GM19240 (cell line): ENCODE results near the gene LLPH.
"Not testable (repeated sequence)": the region's sequence is repeated elsewhere in the genome, so short reads cannot be mapped to it uniquely, and the experiment has no call there.

Source experiments
- DNase-seq: peaks from one replicate; pipeline ENCODE4 v3.0.0; 2011; ENCODE audit warnings: low spot score; ENCODE audit not compliant: insufficient read length

LLPH gene

GRCh38 chr12:66130267-66131066 is at the start of gene LLPH:
Gene LLPH, minus strand, starts transcription at chr12:66130750. Its CDS starts 1,644 bp downstream, at chr12:66129106.
- peak; percentile 67 for DNase-seq

- no peak for DNase-seq
Observed at GRCh38 chr12:66176105-66176900, 45.8 kb upstream of the LLPH start.

- DNase-seq = not testable (repeated sequence)
Observed at GRCh38 chr12:66174391-66175325, 44.1 kb upstream of the LLPH start.

- no peak for DNase-seq
Observed at GRCh38 chr12:66170606-66171005, 40.1 kb upstream of the LLPH start.

DNA sequence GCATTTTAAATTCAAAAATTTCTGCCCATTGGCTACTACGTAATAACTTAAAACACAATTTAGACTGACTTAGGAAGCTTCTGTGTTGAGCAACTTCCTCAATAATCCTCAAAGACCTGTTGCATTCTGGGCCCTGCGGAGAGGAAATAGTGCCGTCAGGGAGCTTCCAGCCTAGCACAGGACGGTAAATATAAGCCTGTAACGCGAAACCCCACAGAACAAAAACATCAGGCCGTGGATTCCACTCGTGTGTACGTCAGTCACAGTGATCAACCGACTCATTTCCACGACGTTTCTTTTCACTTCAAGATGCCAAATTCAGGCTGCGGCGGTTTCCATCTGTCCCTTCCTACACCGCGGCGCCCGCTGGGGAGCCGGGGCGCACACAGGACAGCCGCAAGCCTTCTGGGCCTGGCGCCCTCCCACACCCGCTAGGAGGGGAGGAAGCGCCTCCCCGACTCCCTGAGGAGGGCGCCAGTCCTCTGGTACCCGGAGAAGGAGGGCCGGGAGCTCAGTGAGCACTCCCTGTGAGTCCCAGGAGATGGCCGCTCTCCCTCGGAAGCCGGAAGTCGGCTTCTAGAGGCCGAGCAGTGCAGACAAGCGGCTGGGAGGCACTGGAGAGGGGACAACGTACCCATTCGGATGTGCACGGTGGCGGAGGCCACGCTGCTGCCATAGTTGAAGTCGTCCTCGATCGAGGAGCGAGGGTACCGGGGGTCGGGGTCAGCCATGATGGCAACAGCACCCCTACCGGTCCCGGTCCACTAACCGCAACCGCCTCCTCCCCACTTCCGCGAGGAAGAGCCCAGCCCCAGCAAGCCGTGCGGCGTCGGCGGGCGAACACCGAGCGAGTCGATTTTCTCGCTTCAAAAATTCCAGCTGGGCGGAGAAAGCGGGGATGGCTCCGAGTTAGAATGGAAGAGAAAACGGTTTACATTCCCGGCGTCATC is 38.9 kb upstream of the LLPH start, which contains the start of gene TMBIM4:
Gene TMBIM4, minus strand, starts transcription at position 776 of the 950 bp plus-strand sequence. Its CDS starts 45 bp downstream, at position 731.
- DNase-seq = peak; percentile 75

DNA sequence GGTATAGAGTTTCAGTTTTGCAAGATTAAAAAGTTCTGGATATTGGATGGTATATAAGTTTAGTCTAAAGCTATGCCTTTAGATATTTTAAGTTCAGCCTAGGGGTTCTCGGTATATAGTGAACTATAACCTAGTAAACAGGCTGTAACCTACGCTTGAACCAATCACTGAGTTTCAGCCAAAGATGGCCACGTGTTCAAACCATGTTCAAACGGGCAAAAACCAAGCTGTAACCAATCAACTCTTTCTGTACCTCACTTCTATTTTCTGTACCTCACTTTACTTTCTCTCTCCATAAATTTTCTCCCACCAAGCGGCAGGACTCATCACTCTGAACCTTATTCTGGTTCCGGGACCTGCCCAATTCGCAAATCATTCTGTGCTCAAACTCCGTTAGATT is 37.9 kb upstream of the LLPH start:
- no peak for DNase-seq

GRCh38 chr12:66166561-66166960 is 36.0 kb upstream of the LLPH start:
- DNase-seq = no peak

- DNase-seq = no peak
Observed at GRCh38 chr12:66165141-66165540, 34.6 kb upstream of the LLPH start.

DNA sequence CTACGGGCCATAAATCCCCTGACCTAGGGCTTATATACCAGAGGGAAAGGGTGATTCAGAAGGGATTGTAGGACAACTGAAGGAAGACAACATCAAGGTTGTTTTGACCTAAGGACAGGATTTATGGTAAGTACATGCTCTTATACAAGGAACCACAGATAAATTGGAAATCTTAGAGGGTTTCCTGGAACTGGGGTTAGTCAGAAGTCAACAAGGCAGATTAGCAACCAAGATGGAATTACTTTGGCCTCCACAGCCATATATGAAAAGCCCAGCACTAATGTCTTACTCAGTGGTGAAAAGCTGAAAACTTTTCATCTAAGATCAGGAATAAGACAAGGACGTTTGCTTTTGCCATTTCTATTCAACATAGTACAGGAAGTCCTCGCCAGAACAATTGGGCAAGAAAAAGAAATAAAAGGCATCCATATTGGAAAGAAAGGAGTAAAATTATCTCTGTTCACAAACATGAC is 33.8 kb upstream of the LLPH start:
- DNase-seq = no peak

DNA sequence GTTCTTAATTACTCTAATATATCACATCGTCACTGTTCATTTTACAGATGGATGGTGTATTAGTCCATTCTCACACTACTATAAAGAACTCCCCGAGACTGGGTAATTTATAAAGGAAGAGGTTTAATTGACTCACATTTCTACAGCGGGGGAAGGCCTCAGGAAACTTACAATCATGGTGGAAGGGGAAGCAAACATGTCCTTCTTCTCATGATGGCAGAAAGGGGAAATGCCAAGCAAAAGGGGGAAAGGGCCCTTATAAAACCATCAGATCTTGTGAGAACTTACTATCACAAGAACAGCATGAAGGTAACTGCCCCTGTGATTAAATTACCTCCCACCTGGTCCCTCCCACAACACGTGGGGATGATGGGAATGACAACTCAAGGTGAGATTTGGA is 32.7 kb upstream of the LLPH start:
- no peak for DNase-seq

DNA sequence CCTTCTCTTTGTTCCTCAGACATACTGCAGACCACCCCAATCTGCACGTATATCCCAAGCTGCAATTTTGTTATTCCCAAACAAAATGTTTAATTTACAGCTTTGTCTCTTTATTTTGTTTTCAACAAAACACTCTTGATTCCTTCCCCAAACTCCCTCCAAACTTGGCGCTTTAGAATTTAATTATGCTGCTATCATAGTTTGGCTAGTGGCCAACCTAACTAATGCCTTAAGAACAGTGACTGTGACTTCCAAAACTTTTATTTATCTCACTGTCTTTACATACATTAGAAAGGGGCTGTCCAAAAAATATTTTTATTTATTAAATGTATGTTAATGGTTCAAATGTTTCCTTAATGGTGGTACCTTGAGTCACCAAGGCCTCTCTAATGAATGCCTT is 32.2 kb upstream of the LLPH start:
- no peak for DNase-seq

DNA sequence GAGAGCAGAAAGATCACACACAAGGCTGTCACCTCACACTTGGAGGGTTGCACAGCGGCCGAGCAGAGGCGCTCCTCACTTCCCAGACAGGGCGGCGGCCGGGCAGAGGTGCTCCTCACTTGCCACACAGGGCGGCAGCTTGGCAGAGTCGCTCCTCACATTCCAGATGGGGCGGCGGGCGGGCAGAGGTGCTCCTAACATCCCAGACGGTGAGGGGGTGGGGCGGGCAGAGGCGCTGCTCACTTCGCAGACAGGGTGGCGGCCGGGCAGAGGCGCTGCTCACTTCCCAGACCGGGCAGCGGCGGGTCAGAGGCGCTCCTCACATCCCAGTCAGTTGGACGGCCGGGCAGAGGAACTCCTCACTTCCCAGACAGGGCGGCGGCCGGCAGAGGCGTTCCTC is 30.2 kb upstream of the LLPH start:
- DNase-seq = no peak

DNA sequence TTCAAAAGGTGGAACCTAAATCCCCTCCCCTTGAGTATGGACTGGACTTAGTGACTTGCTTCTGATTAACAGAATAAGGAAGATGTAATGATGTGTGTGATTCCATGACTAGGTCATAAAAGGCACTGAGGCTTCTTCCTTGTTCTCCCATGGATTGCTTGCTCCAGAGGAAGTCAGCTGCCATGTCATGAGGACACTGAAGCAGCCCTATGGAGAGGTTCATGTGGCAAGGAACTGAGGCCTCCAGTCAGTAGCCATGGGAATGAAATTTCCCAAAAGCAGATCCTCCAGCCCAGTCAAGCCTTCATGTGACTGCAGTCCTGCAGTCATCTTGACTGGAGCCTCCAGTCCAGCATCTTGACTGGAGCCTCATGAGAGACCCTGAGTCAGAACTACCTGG is 28.6 kb upstream of the LLPH start:
- DNase-seq = no peak

- no peak for DNase-seq
Observed at GRCh38 chr12:66156654-66157053, 26.1 kb upstream of the LLPH start.

GRCh38 chr12:66154776-66155175 is 24.2 kb upstream of the LLPH start:
- no peak for DNase-seq

- no peak for DNase-seq
Observed at GRCh38 chr12:66152732-66153131, 22.2 kb upstream of the LLPH start.

- DNase-seq = no peak
Observed at GRCh38 chr12:66149702-66150398, 19.3 kb upstream of the LLPH start.

GRCh38 chr12:66144791-66145754 is 14.5 kb upstream of the LLPH start:
- DNase-seq = no peak
